WTC11 (cell line): ENCODE results near the gene FAM228B. TPM values are rescaled to one million over a fixed set of nuclear protein-coding genes. Genes with fewer than 3 reads are reported as not detected.

Experiments
- ATAC-seq: fragments of 200-7000 bp; cut with Tn5 transposase; 2 replicates; pipeline ENCODE4 v1.10.0; 2021; ENCODE audit warnings: mild to moderate bottlenecking, moderate library complexity
- CTCF ChIA-PET: fragments of 300-600 bp; sonication (Branson Sonifier 250); formaldehyde crosslinking; loops from one replicate; lab custom pipeline; 2021; ENCODE audit warnings: antibody characterized with exemption; lab: Charles Lee
- POLR2A ChIA-PET: fragments of 350-600 bp; sonication (Branson Sonifier 250); formaldehyde crosslinking; loops from one replicate; lab custom pipeline; 2021; ENCODE audit warnings: antibody characterized with exemption; lab: Charles Lee
- DNase-seq: peaks from one replicate; pipeline ENCODE4 v3.0.0; 2021; ENCODE audit warnings: low spot score
- H3K27ac Mint-ChIP-seq: 2 replicates; pipeline ENCODE4 v1.8.0; 2021; ENCODE audit warnings: mixed read lengths
- H3K27me3 Mint-ChIP-seq: 2 replicates; pipeline ENCODE4 v1.8.0; 2021; ENCODE audit warnings: low read depth, mild to moderate bottlenecking, moderate library complexity, mixed read lengths
- H3K36me3 Mint-ChIP-seq: 2 replicates; pipeline ENCODE4 v1.8.0; 2021; ENCODE audit warnings: mixed read lengths
- H3K4me1 Mint-ChIP-seq: 2 replicates; pipeline ENCODE4 v1.8.0; 2022; ENCODE audit warnings: mixed read lengths
- H3K4me3 Mint-ChIP-seq: 2 replicates; pipeline ENCODE4 v1.8.0; 2021; ENCODE audit warnings: mild to moderate bottlenecking, moderate library complexity, mixed read lengths
- H3K9me3 Mint-ChIP-seq: 2 replicates; pipeline ENCODE4 v1.8.0; 2021; ENCODE audit warnings: mixed read lengths
- ELF4 ChIP-seq: sonication (generic); formaldehyde crosslinking; IDR thresholded peaks from 2 replicates; pipeline ENCODE4 v1.8.1; 2022; ENCODE audit warnings: low read depth, mild to moderate bottlenecking, moderate library complexity, missing genetic modification reagents
- ESRRA ChIP-seq: sonication (generic); formaldehyde crosslinking; IDR thresholded peaks from 2 replicates; pipeline ENCODE4 v1.8.1; 2022; ENCODE audit warnings: mild to moderate bottlenecking, missing genetic modification reagents, borderline replicate concordance
- ETV6 ChIP-seq: sonication (generic); formaldehyde crosslinking; IDR thresholded peaks from 2 replicates; pipeline ENCODE4 v1.8.1; 2022; ENCODE audit warnings: mild to moderate bottlenecking, missing genetic modification reagents
- GABPB1 ChIP-seq: sonication (generic); formaldehyde crosslinking; IDR thresholded peaks from 2 replicates; pipeline ENCODE4 v1.8.1; 2023; ENCODE audit warnings: mild to moderate bottlenecking, missing genetic modification reagents
- HMGA2 ChIP-seq: fragments of 250-450 bp; sonication (Bioruptor Pico); IDR thresholded peaks from 2 replicates; pipeline ENCODE4 v1.4.0; 2021; ENCODE audit warnings: mild to moderate bottlenecking, moderate library complexity
- KAT7 ChIP-seq: sonication (generic); formaldehyde crosslinking; IDR thresholded peaks from 2 replicates; pipeline ENCODE4 v1.8.1; 2023; ENCODE audit warnings: missing genetic modification reagents, mild to moderate bottlenecking, borderline replicate concordance
- NFATC4 ChIP-seq: fragments of 250-450 bp; sonication (Bioruptor Pico); IDR thresholded peaks from 2 replicates; pipeline ENCODE4 v1.9.0; 2021; ENCODE audit warnings: mild to moderate bottlenecking
- NFE2L1 ChIP-seq: sonication (generic); formaldehyde crosslinking; IDR thresholded peaks from 2 replicates; pipeline ENCODE4 v1.8.1; 2023; ENCODE audit warnings: missing genetic modification reagents
- NR1H2 ChIP-seq: sonication (generic); formaldehyde crosslinking; IDR thresholded peaks from 2 replicates; pipeline ENCODE4 v1.9.0; 2021; ENCODE audit warnings: mild to moderate bottlenecking, moderate library complexity, missing genetic modification reagents
- SMAD4 ChIP-seq: sonication (generic); formaldehyde crosslinking; IDR thresholded peaks from 2 replicates; pipeline ENCODE4 v1.8.0; 2022; ENCODE audit warnings: mild to moderate bottlenecking, missing genetic modification reagents
- TCF7 ChIP-seq: sonication (generic); formaldehyde crosslinking; IDR thresholded peaks from 2 replicates; pipeline ENCODE4 v1.8.0; 2022; ENCODE audit warnings: mild to moderate bottlenecking, low read depth, missing genetic modification reagents, moderate library complexity
- ZNF121 ChIP-seq: sonication (generic); formaldehyde crosslinking; IDR thresholded peaks from 2 replicates; pipeline ENCODE4 v1.8.0; 2023; ENCODE audit warnings: missing genetic modification reagents
- ZNF263 ChIP-seq: sonication (generic); formaldehyde crosslinking; IDR thresholded peaks from 2 replicates; pipeline ENCODE4 v1.8.1; 2022; ENCODE audit warnings: low read depth, mild to moderate bottlenecking, moderate library complexity, missing genetic modification reagents
- ZNF396 ChIP-seq: fragments of 250-450 bp; sonication (Bioruptor Pico); IDR thresholded peaks from 2 replicates; pipeline ENCODE4 v1.8.0; 2021; ENCODE audit warnings: mild to moderate bottlenecking, moderate library complexity, borderline replicate concordance
- ZNF671 ChIP-seq: fragments of 250-450 bp; sonication (Bioruptor Pico); IDR thresholded peaks from 2 replicates; pipeline ENCODE4 v1.8.0; 2021; ENCODE audit warnings: mild to moderate bottlenecking
- total RNA-seq: library from RNA; stranded (reverse); gene quantifications from 3 replicates; pipeline ENCODE4 v1.2.3, GENCODE V29; 2021
- TF ChIP-seq, protein P1 (sequence below): fragments of 250-450 bp; sonication (Bioruptor Pico); IDR thresholded peaks from 2 replicates; pipeline ENCODE4 v1.9.0; 2021; ENCODE audit warnings: mild to moderate bottlenecking
- TF ChIP-seq, protein P2 (sequence below): sonication (generic); formaldehyde crosslinking; IDR thresholded peaks from 2 replicates; pipeline ENCODE4 v1.8.1; 2022; ENCODE audit warnings: mild to moderate bottlenecking, moderate library complexity, missing genetic modification reagents
- TF ChIP-seq, protein P3 (sequence below): sonication (generic); formaldehyde crosslinking; conservative IDR thresholded peaks from 2 replicates; pipeline ENCODE4 v1.8.1; 2022; ENCODE audit warnings: mild to moderate bottlenecking, missing genetic modification reagents
- TF ChIP-seq, protein P4 (sequence below): fragments of 250-450 bp; sonication (Bioruptor Pico); IDR thresholded peaks from 2 replicates; pipeline ENCODE4 v1.8.0; 2021; ENCODE audit warnings: mild to moderate bottlenecking
- TF ChIP-seq, protein P5 (sequence below): sonication (generic); formaldehyde crosslinking; IDR thresholded peaks from 2 replicates; pipeline ENCODE4 v1.8.0; 2022; ENCODE audit warnings: mild to moderate bottlenecking, missing genetic modification reagents
- TF ChIP-seq, protein P6 (sequence below): sonication (generic); formaldehyde crosslinking; IDR thresholded peaks from 2 replicates; pipeline ENCODE4 v1.8.0; 2023; ENCODE audit warnings: mild to moderate bottlenecking, missing genetic modification reagents

FAM228B gene
- total RNA-seq, 1 experiment from 2014 or later: 2.7 TPM

DNA sequence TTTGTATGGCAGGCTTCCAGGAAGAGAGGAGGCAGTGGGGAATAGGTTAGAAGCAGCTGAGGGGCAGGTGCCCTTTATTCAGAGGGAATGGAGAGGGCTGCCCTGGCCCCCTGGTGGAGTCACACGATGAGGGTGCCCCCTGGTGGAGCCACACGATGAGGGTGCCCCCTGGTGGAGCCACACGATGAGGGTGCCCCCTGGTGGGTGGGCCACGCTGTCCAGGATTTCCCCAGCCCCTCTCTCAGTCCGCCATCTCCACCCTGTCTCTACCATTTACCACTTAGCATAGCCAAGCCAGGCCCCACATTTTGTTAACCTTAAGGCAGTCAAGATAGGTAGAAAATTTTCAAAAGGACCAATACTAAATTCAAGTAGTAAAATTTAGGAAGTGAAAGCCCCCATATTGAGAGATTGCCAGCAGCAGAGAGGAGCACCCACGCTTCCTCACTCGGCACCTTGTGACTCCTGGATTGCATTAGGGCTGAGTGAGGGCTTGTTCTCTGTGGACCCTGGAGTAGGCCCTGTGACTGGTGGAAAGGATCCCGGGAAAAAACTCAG, 41.2 kb downstream of the FAM228B start (continued):
- no peak for TF ChIP-seq ZNF671 (CRISPR knock-in tag)
- TF ChIP-seq ESRRA: no peak
- no peak for TF ChIP-seq NFE2L1 (CRISPR knock-in tag)
- TF ChIP-seq, all 79 proteins: peak for 2

DNA sequence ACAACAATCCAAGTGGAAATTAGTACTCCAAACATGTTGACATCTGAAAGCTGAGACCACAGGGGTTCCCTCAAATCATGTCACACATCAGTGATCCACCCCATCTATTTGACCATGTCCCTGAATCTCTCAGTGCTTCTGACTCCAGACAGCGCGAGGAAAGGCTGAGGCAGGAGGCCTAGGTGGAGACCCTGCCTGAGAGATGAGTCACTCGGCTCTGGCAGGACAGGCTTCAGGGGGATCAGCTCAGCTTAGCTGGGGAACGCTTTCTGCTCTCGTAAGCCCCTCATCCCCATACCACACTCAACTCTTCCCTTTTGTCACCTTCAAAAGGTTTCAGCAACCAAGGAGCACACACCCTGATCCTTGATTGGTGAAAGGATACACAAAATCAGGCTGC, 45.8 kb downstream of the FAM228B start:
- H3K9me3 Mint-ChIP-seq: no peaks in the 10 kb centered on the region
- TF ChIP-seq, protein P1, sequence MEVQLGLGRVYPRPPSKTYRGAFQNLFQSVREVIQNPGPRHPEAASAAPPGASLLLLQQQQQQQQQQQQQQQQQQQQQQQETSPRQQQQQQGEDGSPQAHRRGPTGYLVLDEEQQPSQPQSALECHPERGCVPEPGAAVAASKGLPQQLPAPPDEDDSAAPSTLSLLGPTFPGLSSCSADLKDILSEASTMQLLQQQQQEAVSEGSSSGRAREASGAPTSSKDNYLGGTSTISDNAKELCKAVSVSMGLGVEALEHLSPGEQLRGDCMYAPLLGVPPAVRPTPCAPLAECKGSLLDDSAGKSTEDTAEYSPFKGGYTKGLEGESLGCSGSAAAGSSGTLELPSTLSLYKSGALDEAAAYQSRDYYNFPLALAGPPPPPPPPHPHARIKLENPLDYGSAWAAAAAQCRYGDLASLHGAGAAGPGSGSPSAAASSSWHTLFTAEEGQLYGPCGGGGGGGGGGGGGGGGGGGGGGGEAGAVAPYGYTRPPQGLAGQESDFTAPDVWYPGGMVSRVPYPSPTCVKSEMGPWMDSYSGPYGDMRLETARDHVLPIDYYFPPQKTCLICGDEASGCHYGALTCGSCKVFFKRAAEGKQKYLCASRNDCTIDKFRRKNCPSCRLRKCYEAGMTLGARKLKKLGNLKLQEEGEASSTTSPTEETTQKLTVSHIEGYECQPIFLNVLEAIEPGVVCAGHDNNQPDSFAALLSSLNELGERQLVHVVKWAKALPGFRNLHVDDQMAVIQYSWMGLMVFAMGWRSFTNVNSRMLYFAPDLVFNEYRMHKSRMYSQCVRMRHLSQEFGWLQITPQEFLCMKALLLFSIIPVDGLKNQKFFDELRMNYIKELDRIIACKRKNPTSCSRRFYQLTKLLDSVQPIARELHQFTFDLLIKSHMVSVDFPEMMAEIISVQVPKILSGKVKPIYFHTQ: no peak
- no peak for TF ChIP-seq ELF4 (CRISPR knock-in tag)
- TF ChIP-seq, protein P2, sequence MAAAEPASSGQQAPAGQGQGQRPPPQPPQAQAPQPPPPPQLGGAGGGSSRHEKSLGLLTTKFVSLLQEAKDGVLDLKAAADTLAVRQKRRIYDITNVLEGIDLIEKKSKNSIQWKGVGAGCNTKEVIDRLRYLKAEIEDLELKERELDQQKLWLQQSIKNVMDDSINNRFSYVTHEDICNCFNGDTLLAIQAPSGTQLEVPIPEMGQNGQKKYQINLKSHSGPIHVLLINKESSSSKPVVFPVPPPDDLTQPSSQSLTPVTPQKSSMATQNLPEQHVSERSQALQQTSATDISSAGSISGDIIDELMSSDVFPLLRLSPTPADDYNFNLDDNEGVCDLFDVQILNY (CRISPR knock-in tag): no peak
- TF ChIP-seq, protein P3, sequence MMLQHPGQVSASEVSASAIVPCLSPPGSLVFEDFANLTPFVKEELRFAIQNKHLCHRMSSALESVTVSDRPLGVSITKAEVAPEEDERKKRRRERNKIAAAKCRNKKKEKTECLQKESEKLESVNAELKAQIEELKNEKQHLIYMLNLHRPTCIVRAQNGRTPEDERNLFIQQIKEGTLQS (CRISPR knock-in tag): no peak
- no peak for TF ChIP-seq NR1H2
- no peak for TF ChIP-seq HMGA2 (CRISPR knock-in tag)
- TF ChIP-seq, protein P4, sequence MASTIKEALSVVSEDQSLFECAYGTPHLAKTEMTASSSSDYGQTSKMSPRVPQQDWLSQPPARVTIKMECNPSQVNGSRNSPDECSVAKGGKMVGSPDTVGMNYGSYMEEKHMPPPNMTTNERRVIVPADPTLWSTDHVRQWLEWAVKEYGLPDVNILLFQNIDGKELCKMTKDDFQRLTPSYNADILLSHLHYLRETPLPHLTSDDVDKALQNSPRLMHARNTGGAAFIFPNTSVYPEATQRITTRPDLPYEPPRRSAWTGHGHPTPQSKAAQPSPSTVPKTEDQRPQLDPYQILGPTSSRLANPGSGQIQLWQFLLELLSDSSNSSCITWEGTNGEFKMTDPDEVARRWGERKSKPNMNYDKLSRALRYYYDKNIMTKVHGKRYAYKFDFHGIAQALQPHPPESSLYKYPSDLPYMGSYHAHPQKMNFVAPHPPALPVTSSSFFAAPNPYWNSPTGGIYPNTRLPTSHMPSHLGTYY: no peak
- TF ChIP-seq, protein P5, sequence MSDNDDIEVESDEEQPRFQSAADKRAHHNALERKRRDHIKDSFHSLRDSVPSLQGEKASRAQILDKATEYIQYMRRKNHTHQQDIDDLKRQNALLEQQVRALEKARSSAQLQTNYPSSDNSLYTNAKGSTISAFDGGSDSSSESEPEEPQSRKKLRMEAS (CRISPR knock-in tag): no peak
- TF ChIP-seq SMAD4 (CRISPR knock-in tag): no peak
- no peak for TF ChIP-seq ETV6 (CRISPR knock-in tag)
- no peak for TF ChIP-seq ZNF121 (CRISPR knock-in tag)
- DNase-seq (no peak), ATAC-seq (no peak)
- H3K36me3 Mint-ChIP-seq: no peaks in the 10 kb centered on the region
- ChIA-PET CTCF (no interaction called here), POLR2A (no interaction called here)
- peaks cover 2% of the 10 kb centered on the region; the same call in 1 of the 2 replicates for H3K27me3 Mint-ChIP-seq
- no peak overlapping the region for H3K4me3 Mint-ChIP-seq
- no peak overlapping the region; the same call in 1 of the 2 replicates for H3K27ac Mint-ChIP-seq
- peaks cover 4% of the 10 kb centered on the region; the same call in 1 of the 2 replicates for H3K4me1 Mint-ChIP-seq

DNA sequence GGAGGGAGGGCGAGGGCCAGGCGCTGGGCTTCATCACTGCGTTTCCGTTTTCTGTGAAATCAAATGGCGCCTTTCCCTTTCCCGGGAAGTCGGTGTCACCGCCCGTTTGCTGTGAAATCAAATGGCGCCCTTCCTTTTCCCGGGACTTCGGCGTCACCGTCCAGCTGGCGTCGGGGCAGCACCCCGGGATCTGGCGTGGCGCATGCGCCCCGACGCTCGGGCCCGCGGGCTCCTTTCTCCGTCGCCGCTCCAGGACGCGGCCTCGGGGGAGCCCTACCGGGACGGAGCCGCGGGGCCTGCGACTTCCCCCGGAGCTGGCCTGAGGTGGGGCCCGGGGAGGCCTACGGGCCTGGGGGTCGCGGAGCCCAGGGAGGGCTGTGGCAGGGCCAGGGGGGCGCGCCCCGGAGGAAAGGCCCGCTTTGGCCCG, 51.6 kb downstream of the FAM228B start, which contains the start of gene FAM228A:
TSS of gene FAM228A (plus strand) at position 203 of the 427 bp plus-strand sequence. CDS start 428 bp downstream, outside the sequence.
- Mint-ChIP-seq H3K4me1 (no peaks in the 10 kb centered on the region), H3K36me3 (no peaks in the 10 kb centered on the region), H3K27me3 (peaks cover 2% of the 10 kb centered on the region; the same call in 1 of the 2 replicates), H3K4me3 (no peak within 1 kb of the TSS), H3K27ac (no peak within 1 kb of the TSS), H3K9me3 (no peaks in the 10 kb centered on the region)
- ATAC-seq (peak; percentile 48), DNase-seq (no peak)
- ChIA-PET CTCF (interaction anchor here (0.9 to 1.8 kb wide), 2 partner anchors 11 to 90 kb away, joined by 3 to 8 read pairs; partner anchors contain the start of gene TP53I3), POLR2A (no interaction called here)
- TF ChIP-seq NFATC4 (CRISPR knock-in tag) (no peak), ZNF263 (CRISPR knock-in tag) (no peak), ZNF396 (no peak), TCF7 (CRISPR knock-in tag) (no peak), ELF4 (CRISPR knock-in tag) (no peak), ZNF671 (CRISPR knock-in tag) (no peak), GABPB1 (no peak), KAT7 (CRISPR knock-in tag) (no peak)
- TF ChIP-seq, protein P6, sequence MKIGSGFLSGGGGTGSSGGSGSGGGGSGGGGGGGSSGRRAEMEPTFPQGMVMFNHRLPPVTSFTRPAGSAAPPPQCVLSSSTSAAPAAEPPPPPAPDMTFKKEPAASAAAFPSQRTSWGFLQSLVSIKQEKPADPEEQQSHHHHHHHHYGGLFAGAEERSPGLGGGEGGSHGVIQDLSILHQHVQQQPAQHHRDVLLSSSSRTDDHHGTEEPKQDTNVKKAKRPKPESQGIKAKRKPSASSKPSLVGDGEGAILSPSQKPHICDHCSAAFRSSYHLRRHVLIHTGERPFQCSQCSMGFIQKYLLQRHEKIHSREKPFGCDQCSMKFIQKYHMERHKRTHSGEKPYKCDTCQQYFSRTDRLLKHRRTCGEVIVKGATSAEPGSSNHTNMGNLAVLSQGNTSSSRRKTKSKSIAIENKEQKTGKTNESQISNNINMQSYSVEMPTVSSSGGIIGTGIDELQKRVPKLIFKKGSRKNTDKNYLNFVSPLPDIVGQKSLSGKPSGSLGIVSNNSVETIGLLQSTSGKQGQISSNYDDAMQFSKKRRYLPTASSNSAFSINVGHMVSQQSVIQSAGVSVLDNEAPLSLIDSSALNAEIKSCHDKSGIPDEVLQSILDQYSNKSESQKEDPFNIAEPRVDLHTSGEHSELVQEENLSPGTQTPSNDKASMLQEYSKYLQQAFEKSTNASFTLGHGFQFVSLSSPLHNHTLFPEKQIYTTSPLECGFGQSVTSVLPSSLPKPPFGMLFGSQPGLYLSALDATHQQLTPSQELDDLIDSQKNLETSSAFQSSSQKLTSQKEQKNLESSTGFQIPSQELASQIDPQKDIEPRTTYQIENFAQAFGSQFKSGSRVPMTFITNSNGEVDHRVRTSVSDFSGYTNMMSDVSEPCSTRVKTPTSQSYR (CRISPR knock-in tag): no peak
